Lung (tissue), 12 donors: ENCODE results near the gene AGBL4. TPM values are rescaled to one million over a fixed set of nuclear protein-coding genes. Genes with fewer than 3 reads are reported as not detected.

Experiments
- ATAC-seq: fragments of 200-7000 bp; cut with Tn5 transposase; one replicate; pipeline ENCODE4 v1.9.1; 2020; ENCODE audit warnings: moderate number of reproducible peaks; ENCODE audit not compliant: insufficient read depth, low FRiP score
- DNase-seq, 3 donors: peaks; one replicate each; pipeline ENCODE4 v3.0.0-alpha.2; 2013 to 2017
- H3K27ac ChIP-seq, 2 donors: one replicate each; pipeline ENCODE4 v1.5.1; 2013; ENCODE audit warnings: mild to moderate bottlenecking in 2 of 2, moderate library complexity in 2 of 2, control low read depth in 1 of 2, inconsistent platforms in 1 of 2, low read depth in 1 of 2, low read length in 1 of 2
- H3K27me3 ChIP-seq, 3 donors: one replicate each; pipeline ENCODE4 v1.5.1; 2013; ENCODE audit warnings: low read length in 2 of 3; ENCODE audit not compliant: control insufficient read depth in 3 of 3, insufficient read depth in 3 of 3
- H3K36me3 ChIP-seq, 4 donors: one replicate each; pipeline ENCODE4 v1.5.1; 2013; ENCODE audit warnings: low read length in 4 of 4, mild to moderate bottlenecking in 1 of 4, moderate library complexity in 1 of 4; ENCODE audit not compliant: control insufficient read depth in 4 of 4, insufficient read depth in 4 of 4
- H3K4me1 ChIP-seq, 5 donors: one replicate each; pipeline ENCODE4 v1.5.1; 2013; ENCODE audit warnings: low read length in 5 of 5, mild to moderate bottlenecking in 2 of 5, moderate library complexity in 1 of 5; ENCODE audit not compliant: control insufficient read depth in 5 of 5, insufficient read depth in 5 of 5
- H3K4me3 ChIP-seq: one replicate; pipeline ENCODE4 v1.5.1; 2013; ENCODE audit warnings: mild to moderate bottlenecking, control low read depth, moderate library complexity
- H3K9ac ChIP-seq, 2 donors: one replicate each; pipeline ENCODE4 v1.5.1; 2013; ENCODE audit warnings: low read length in 2 of 2, control low read depth in 1 of 2; ENCODE audit not compliant: insufficient read depth in 1 of 2
- H3K9me3 ChIP-seq, 4 donors: one replicate each; pipeline ENCODE4 v1.5.1; 2013; ENCODE audit warnings: low read length in 3 of 4, mild to moderate bottlenecking in 1 of 4, moderate library complexity in 1 of 4; ENCODE audit not compliant: control insufficient read depth in 4 of 4, insufficient read depth in 3 of 4
- whole genome bisulfite sequencing, 2 donors: extraction: QIAGEN DNeasy Blood & Tissue Kit; methylation state at CpG; one replicate each; pipeline ENCODE4 v1.1.7; 2013; 5-methylcytosine and 5-hydroxymethylcytosine counted together
- polyA plus RNA-seq, 2 donors: library from polyadenylated mRNA; stranded (reverse); fragments of 200-250 nt; gene quantifications; one replicate each; pipeline ENCODE4 v1.2.1, GENCODE V29; 2013
- total RNA-seq, 2 donors: library from RNA; depleted of rRNA in 1 of 2; stranded (reverse); fragments of >200 nt in 1 of 2; gene quantifications; one replicate each; pipeline ENCODE4 v1.2.1, GENCODE V29; 2014 to 2021
- TF ChIP-seq, protein P1 (sequence below): IDR thresholded peaks from 2 replicates; pipeline ENCODE4 v1.5.1; 2012; ENCODE audit warnings: mild to moderate bottlenecking; ENCODE audit errors: control extremely low read depth, extremely low read depth
- donor health status: control.
- donor health status: control.
- donor health status: Bipolar disorder and iron deficiency.
- donor health status: healthy.
- donor health status: DM: yes; HTN: yes; CAD: no.

AGBL4 gene
- total and polyA plus RNA-seq, 4 donors, result 0.24 to 7.5 (median 2.6) TPM

DNA sequence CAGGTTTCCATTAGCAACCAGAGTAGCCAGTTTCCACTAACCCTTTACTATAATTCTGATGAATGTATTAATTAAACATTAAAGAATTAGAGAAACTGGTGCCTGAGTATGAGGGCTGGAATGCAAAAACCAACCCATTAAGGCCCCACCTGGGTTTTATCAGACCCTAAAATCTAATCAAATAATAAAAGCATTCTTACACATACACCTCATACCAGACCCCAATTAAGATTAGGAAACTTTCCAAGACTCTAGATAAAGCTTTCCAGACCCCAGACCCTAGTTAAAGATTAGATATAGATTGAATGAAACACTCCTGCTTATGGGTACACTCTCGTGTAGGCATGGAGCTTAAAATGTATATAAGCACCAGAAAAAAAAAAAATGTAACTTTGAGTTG is 665.7 kb downstream of the AGBL4 start:
- 58 to 75% methylated on average over 1 of the region's 1 CpG for WGBS, 2 donors

DNA sequence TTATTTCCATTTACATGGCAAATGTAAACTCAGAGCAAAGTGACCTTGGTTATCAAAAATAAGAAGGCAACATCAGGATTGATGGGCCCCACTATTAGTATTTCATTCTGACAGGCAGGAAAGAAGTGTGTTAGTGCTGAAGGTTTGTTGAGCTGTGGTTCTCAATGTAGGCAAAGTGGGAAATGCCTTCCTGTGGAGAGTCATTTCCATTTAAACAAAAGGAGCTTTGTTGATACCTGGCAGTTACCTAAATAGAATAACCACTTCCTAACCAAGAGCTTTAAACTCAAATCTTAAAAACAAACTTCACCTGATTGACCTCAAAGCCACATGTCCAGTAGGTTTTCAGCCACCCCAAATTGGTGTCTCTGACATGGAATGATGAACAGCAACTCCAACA is 667.2 kb downstream of the AGBL4 start:
- H3K27me3 ChIP-seq, result no peaks in the 10 kb centered on the region
- DNase-seq, result no peak
- H3K9me3 ChIP-seq, result no peaks in the 10 kb centered on the region
- H3K9ac ChIP-seq, result no peak overlapping the region
- H3K36me3 ChIP-seq, result no peaks in the 10 kb centered on the region
- ATAC-seq, result no peak
- H3K4me3 ChIP-seq, result no peak overlapping the region
- H3K4me1 ChIP-seq, result peaks cover 0 to 3% (median 0%) of the 10 kb centered on the region in 5 donors
- TF ChIP-seq, protein P1, sequence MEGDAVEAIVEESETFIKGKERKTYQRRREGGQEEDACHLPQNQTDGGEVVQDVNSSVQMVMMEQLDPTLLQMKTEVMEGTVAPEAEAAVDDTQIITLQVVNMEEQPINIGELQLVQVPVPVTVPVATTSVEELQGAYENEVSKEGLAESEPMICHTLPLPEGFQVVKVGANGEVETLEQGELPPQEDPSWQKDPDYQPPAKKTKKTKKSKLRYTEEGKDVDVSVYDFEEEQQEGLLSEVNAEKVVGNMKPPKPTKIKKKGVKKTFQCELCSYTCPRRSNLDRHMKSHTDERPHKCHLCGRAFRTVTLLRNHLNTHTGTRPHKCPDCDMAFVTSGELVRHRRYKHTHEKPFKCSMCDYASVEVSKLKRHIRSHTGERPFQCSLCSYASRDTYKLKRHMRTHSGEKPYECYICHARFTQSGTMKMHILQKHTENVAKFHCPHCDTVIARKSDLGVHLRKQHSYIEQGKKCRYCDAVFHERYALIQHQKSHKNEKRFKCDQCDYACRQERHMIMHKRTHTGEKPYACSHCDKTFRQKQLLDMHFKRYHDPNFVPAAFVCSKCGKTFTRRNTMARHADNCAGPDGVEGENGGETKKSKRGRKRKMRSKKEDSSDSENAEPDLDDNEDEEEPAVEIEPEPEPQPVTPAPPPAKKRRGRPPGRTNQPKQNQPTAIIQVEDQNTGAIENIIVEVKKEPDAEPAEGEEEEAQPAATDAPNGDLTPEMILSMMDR, result no peak
- no peak overlapping the region for H3K27ac ChIP-seq

More for the DNA sequence above, 665.7 kb downstream of the AGBL4 start:
- Histone ChIP-seq H3K27me3 (no peaks in the 10 kb centered on the region), H3K9me3 (no peaks in the 10 kb centered on the region), H3K4me1 (peaks cover 0 to 3% (median 0%) of the 10 kb centered on the region in 5 donors), H3K36me3 (no peaks in the 10 kb centered on the region), H3K4me3 (no peak overlapping the region), H3K27ac (no peak overlapping the region), H3K9ac (no peak overlapping the region)
- DNase-seq (no peak), ATAC-seq (no peak)
- TF ChIP-seq, protein P1, result no peak

DNA sequence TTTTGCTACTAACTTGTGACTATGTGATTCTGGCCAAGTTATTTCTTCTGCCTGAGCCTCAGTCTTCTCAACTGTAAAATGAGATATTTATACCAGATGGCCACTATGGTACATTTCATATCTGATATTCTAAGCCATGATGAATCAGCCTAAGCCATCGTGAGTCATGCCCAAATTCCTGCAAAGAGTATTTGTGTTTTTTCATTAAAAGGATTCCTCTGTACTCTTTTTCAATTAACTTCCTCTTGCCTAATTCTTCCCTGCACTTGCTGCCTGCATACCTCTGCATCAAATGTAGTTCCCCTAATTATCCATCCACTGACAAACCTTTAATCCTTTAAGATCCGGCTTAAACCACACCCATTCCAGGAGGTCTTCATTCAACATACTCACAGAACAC is 672.0 kb downstream of the AGBL4 start:
- Histone ChIP-seq H3K27me3 (no peaks in the 10 kb centered on the region), H3K4me3 (no peak overlapping the region), H3K36me3 (no peaks in the 10 kb centered on the region), H3K9me3 (no peaks in the 10 kb centered on the region), H3K27ac (no peak overlapping the region), H3K4me1 (no peaks in the 10 kb centered on the region), H3K9ac (no peak overlapping the region)
- TF ChIP-seq, protein P1, result no peak
- WGBS, 2 donors, result 70 to 80% methylated on average over 2 of the region's 2 CpGs
- ATAC-seq (no peak), DNase-seq (no peak)

DNA sequence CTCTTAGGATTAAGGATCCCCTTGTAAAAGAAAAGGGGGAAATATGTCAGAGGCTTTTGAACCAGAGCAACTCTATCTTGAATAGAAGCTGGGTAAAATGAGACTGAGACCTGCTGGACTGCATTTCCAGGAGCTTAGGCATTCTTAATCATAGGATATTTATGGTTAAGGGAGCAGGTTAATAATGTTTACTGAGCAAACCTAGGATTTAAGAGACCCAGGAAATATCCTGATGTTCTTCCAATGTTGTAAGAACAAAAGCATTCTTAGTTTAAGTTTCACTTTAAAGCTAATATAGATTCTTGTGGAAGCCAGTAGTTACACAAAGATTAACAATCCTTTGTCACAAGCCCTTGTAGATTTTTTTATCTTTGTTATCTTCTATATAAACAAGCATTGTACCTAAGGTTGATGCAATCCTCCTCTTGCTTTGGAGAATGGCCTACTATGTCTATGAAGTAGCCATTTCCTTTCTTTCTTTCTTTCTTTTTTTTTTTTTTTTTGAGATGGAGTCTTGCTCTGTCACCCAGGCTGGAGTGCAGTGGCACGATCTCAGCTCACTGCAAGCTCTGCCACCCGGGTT is 676.9 kb downstream of the AGBL4 start:
- Histone ChIP-seq H3K4me3 (no peak overlapping the region), H3K36me3 (no peaks in the 10 kb centered on the region), H3K9me3 (peaks cover 0 to 3% (median 0%) of the 10 kb centered on the region in 4 donors), H3K4me1 (no peaks in the 10 kb centered on the region), H3K9ac (no peak overlapping the region), H3K27me3 (no peaks in the 10 kb centered on the region), H3K27ac (no peak overlapping the region)
- TF ChIP-seq, protein P1, result no peak
- ATAC-seq (no peak), DNase-seq (peak in 1 of 3 donors; percentile 12)
- 62 to 93% methylated on average over 2 of the region's 2 CpGs for WGBS, 2 donors
